OCI-LY3 (cell line): ENCODE measurements around the gene STRN3.

Experiments used
- H2AFZ ChIP-seq: fragments of 200-600, 300-600 bp; shearing (Covaris generic); 2 replicates; pipeline ENCODE4 v1.6.0; 2014; ENCODE audit warnings: antibody characterized with exemption, low read depth, low read length
- H3K27ac ChIP-seq: fragments of 200-600, 300-600 bp; sonication (generic); 2 replicates; pipeline ENCODE4 v1.5.1; 2014; ENCODE audit warnings: mild to moderate bottlenecking, low read length, moderate library complexity, mixed read lengths
- H3K27me3 ChIP-seq: fragments of 200-600, 300-600 bp; sonication (generic); 2 replicates; pipeline ENCODE4 v1.6.1; 2014; ENCODE audit warnings: low read depth, low read length, mixed read lengths
- H3K36me3 ChIP-seq: fragments of 200-600, 300-600 bp; sonication (generic); replicated peaks from 2 replicates; pipeline ENCODE3; 2014; ENCODE audit warnings: low read depth, low read length, mixed read lengths
- H3K4me1 ChIP-seq: fragments of 300-600, 200-600 bp; sonication (generic); 2 replicates; pipeline ENCODE4 v1.6.1; 2014; ENCODE audit warnings: low read length, mixed read lengths
- H3K4me2 ChIP-seq: fragments of 200-600, 300-600 bp; sonication (generic); 2 replicates; pipeline ENCODE4 v1.6.1; 2014; ENCODE audit warnings: low read length, mixed read lengths
- H3K4me3 ChIP-seq: fragments of 300-600, 200-600 bp; sonication (generic); 2 replicates; pipeline ENCODE4 v1.5.1; 2014; ENCODE audit warnings: antibody characterized with exemption, mild to moderate bottlenecking, low read length, moderate library complexity
- H3K79me2 ChIP-seq: fragments of 300-600, 200-600 bp; shearing (Covaris generic); 2 replicates; pipeline ENCODE4 v1.6.1; 2014; ENCODE audit warnings: mild to moderate bottlenecking, low read length, mixed read lengths
- H3K9ac ChIP-seq: fragments of 300-600, 200-600 bp; shearing (Covaris generic); 2 replicates; pipeline ENCODE4 v1.6.0; 2014; ENCODE audit warnings: mild to moderate bottlenecking, low read length, moderate library complexity
- H3K9me3 ChIP-seq: fragments of 200-600, 300-600 bp; shearing (Covaris generic); 2 replicates; pipeline ENCODE4 v1.6.1; 2014; ENCODE audit warnings: low read length, mixed read lengths; ENCODE audit not compliant: insufficient read depth
- H4K20me1 ChIP-seq: fragments of 200-600, 300-600 bp; sonication (generic); 2 replicates; pipeline ENCODE4 v1.6.1; 2016; ENCODE audit warnings: low read length, mixed read lengths; ENCODE audit not compliant: insufficient read depth
- CTCF ChIP-seq: fragments of 200-600, 300-600 bp; sonication (generic); IDR thresholded peaks from 2 replicates; pipeline ENCODE4 v1.5.1; 2014; ENCODE audit warnings: antibody characterized with exemption, low read length, low read depth
- EZH2phosphoT487 ChIP-seq: fragments of 200-600 bp; shearing (Covaris generic); IDR thresholded peaks from 2 replicates; pipeline ENCODE4 v1.6.1; 2018; ENCODE audit warnings: antibody characterized with exemption, mixed run types, low read depth

The STRN3 gene

GRCh38 chr14:31024577-31025366 lies 1.4 kb downstream of the STRN3 start:
- Histone ChIP-seq H3K27me3 (no peaks in the 10 kb centered on the region), H4K20me1 (peaks cover 29% of the 10 kb centered on the region), H3K4me2 (peak overlapping the region; percentile 85), H3K79me2 (peaks cover 71% of the 10 kb centered on the region), H2AFZ (no peak overlapping the region; the same call in 1 of the 2 replicates), H3K9ac (peak overlapping the region; percentile 98), H3K36me3 (peaks cover 15% of the 10 kb centered on the region), H3K4me1 (peaks cover 16% of the 10 kb centered on the region), H3K9me3 (no peaks in the 10 kb centered on the region), H3K4me3 (peak overlapping the region; percentile 99), H3K27ac (peak overlapping the region; percentile 74)
- TF ChIP-seq EZH2phosphoT487 (no peak), CTCF (no peak)

- H3K4me3 ChIP-seq = peak overlapping the region; percentile 99; the same call in 1 of the 2 replicates
Observed at GRCh38 chr14:31024010-31024480, 2.1 kb downstream of the STRN3 start.

GRCh38 chr14:31022386-31022785 lies 3.8 kb downstream of the STRN3 start:
- H2AFZ ChIP-seq = no peak overlapping the region
- no peaks in the 10 kb centered on the region for H3K27me3 ChIP-seq
- H4K20me1 ChIP-seq = peaks cover 36% of the 10 kb centered on the region
- peaks cover 91% of the 10 kb centered on the region for H3K79me2 ChIP-seq
- H3K4me3 ChIP-seq = no peak overlapping the region
- no peak overlapping the region for H3K27ac ChIP-seq
- H3K4me2 ChIP-seq = no peak overlapping the region
- H3K4me1 ChIP-seq = peaks cover 16% of the 10 kb centered on the region
- peaks cover 15% of the 10 kb centered on the region for H3K36me3 ChIP-seq
- no peaks in the 10 kb centered on the region for H3K9me3 ChIP-seq
- TF ChIP-seq CTCF = no peak
- no peak for TF ChIP-seq EZH2phosphoT487
- no peak overlapping the region for H3K9ac ChIP-seq

More at GRCh38 chr14:31024010-31024480, 2.1 kb downstream of the STRN3 start:
- no peak overlapping the region for H2AFZ ChIP-seq
- H4K20me1 ChIP-seq = peaks cover 29% of the 10 kb centered on the region
- peaks cover 79% of the 10 kb centered on the region for H3K79me2 ChIP-seq
- H3K4me1 ChIP-seq = peaks cover 16% of the 10 kb centered on the region
- no peaks in the 10 kb centered on the region for H3K27me3 ChIP-seq
- no peaks in the 10 kb centered on the region for H3K9me3 ChIP-seq
- H3K36me3 ChIP-seq = peaks cover 15% of the 10 kb centered on the region
- TF ChIP-seq EZH2phosphoT487 (no peak), CTCF (no peak)
- H3K4me2 ChIP-seq = peak overlapping the region; percentile 85
- 0 out of 2 replicates have a peak overlapping the region, but pooled peaks have one; percentile 98 for H3K9ac ChIP-seq
- no peak overlapping the region for H3K27ac ChIP-seq

GRCh38 chr14:31021576-31021949 lies 4.6 kb downstream of the STRN3 start:
- Histone ChIP-seq H3K27ac (no peak overlapping the region), H3K4me1 (peaks cover 13% of the 10 kb centered on the region), H3K4me3 (no peak overlapping the region), H3K9me3 (no peaks in the 10 kb centered on the region), H3K9ac (no peak overlapping the region), H2AFZ (no peak overlapping the region), H3K36me3 (peaks cover 15% of the 10 kb centered on the region), H3K4me2 (no peak overlapping the region), H3K79me2 (peaks cover 91% of the 10 kb centered on the region), H3K27me3 (no peaks in the 10 kb centered on the region), H4K20me1 (peaks cover 36% of the 10 kb centered on the region)
- TF ChIP-seq EZH2phosphoT487 (no peak), CTCF (no peak)
